Thyroid gland (tissue), 4 donors: ENCODE results near the gene COP1. TPM values are rescaled to one million over a fixed set of nuclear protein-coding genes. Genes with fewer than 3 reads are reported as not detected.

Experiments used
- DNase-seq, 2 donors: peaks; one replicate each; pipeline ENCODE4 v3.0.0-alpha.2; 2019
- H3K27ac ChIP-seq, 3 donors: fragments of 200-600 bp; sonication (generic); 1 replicate in 2 of 3; 2 replicates in 1 of 3; pipeline ENCODE4 v1.5.1; 2016 to 2019; ENCODE audit warnings: mild to moderate bottlenecking in 1 of 3, moderate library complexity in 1 of 3
- H3K27me3 ChIP-seq: fragments of 200-600 bp; sonication (generic); one replicate; pipeline ENCODE4 v1.5.1; 2019
- H3K36me3 ChIP-seq, 2 donors: fragments of 200-600 bp; sonication (generic); one replicate each; pipeline ENCODE4 v1.5.1; 2016 to 2019
- H3K4me1 ChIP-seq, 2 donors: fragments of 200-600 bp; sonication (generic); one replicate each; pipeline ENCODE4 v1.5.1; 2017 to 2019
- H3K4me3 ChIP-seq, 3 donors: fragments of 200-600 bp; sonication (generic); replicated peaks in 1 of 3; 1 replicate in 2 of 3; 2 replicates in 1 of 3; pipeline ENCODE4 v1.5.1; 2016; ENCODE audit warnings: mild to moderate bottlenecking in 1 of 3
- H3K9me3 ChIP-seq: fragments of 200-600 bp; sonication (generic); one replicate; pipeline ENCODE4 v1.5.1; 2017
- POLR2A ChIP-seq, 2 donors: fragments of 450-650 bp; IDR thresholded peaks; one replicate each; pipeline ENCODE4 v1.6.1; 2017; ENCODE audit warnings: antibody characterized with exemption in 2 of 2, mild to moderate bottlenecking in 2 of 2, moderate library complexity in 1 of 2
- WGBS, 2 donors: methylation state at CpG; one replicate each; pipeline ENCODE4 v1.1.5; 2017; 5-methylcytosine and 5-hydroxymethylcytosine counted together
- intact Hi-C: fragments of 100-400 bp; cut with DNase I; formaldehyde crosslinking; loops from one replicate; pipeline ENCODE4 v1.15.1; 2023
- total RNA-seq, 4 donors: library from RNA; depleted of rRNA; stranded (reverse); fragments of >200 nt; gene quantifications; one replicate each; pipeline ENCODE4 v1.2.3, GENCODE V29; 2016
- TF ChIP-seq, protein P1 (sequence below), 6 experiments: fragments of 200-600 bp in 3 of 6; fragments of 450-650 bp in 3 of 6; sonication (generic) in 3 of 6; IDR thresholded peaks; one replicate each; pipeline ENCODE4 v1.5.1; 2016 to 2019; ENCODE audit warnings: antibody characterized with exemption in 6 of 6, mild to moderate bottlenecking in 2 of 6, inconsistent platforms in 1 of 6, moderate library complexity in 1 of 6

The COP1 gene
- total RNA-seq, 4 donors from 2014 or later, result 67.8 to 116 (median 78.5) TPM

DNA sequence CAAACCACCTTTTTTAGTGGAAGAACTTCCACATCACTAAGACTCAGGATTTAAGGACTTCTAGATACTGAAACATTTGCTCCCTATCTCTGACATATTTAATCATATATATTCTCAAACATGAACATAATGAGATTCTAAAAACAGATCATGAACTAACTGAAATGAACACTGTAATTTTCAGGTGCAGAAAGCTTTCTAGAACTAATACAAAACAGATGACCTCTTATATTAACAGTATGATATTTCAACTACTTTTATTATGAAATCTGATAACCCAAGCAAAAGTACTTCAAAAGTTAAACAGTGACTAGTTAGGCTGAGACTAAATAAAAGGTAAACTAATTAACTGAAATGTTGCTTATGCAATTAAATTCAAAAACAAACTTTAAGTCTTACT, 157.5 kb downstream of the COP1 start:
- no peak for DNase-seq
- H3K27me3 ChIP-seq, result no peaks in the 10 kb centered on the region
- no peak for TF ChIP-seq POLR2A (IDR thresholded peaks at IDR 0.05)
- TF ChIP-seq, protein P1, sequence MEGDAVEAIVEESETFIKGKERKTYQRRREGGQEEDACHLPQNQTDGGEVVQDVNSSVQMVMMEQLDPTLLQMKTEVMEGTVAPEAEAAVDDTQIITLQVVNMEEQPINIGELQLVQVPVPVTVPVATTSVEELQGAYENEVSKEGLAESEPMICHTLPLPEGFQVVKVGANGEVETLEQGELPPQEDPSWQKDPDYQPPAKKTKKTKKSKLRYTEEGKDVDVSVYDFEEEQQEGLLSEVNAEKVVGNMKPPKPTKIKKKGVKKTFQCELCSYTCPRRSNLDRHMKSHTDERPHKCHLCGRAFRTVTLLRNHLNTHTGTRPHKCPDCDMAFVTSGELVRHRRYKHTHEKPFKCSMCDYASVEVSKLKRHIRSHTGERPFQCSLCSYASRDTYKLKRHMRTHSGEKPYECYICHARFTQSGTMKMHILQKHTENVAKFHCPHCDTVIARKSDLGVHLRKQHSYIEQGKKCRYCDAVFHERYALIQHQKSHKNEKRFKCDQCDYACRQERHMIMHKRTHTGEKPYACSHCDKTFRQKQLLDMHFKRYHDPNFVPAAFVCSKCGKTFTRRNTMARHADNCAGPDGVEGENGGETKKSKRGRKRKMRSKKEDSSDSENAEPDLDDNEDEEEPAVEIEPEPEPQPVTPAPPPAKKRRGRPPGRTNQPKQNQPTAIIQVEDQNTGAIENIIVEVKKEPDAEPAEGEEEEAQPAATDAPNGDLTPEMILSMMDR (IDR thresholded peaks at IDR 0.05), result no peak
- no peak overlapping the region for H3K4me3 ChIP-seq
- H3K27ac ChIP-seq, result no peak overlapping the region
- no peaks in the 10 kb centered on the region for H3K36me3 ChIP-seq
- intact Hi-C loops, result no loop called here
- H3K4me1 ChIP-seq, result no peaks in the 10 kb centered on the region
- H3K9me3 ChIP-seq, result no peaks in the 10 kb centered on the region

DNA sequence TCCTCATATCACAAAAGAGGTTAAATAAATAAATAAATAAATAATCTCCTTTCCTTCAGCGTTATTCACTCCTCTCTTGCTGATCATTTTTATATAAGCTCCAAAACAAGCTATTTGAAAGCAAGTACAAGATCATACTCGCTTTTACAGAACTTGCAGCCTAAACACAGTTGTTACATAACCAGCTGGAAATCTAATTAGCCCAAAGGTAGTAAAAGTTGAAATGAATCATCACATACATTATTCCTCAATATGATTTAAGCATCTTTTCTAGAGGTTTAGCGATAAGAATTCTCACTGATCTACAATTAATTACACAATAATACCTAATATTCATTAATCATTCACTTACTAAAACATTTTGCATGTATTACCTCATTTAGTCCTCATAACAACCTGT, 160.2 kb downstream of the COP1 start:
- H3K36me3 ChIP-seq, result peaks cover 1 to 7% of the 10 kb centered on the region in 2 donors
- intact Hi-C loops, result no loop called here
- 98 to 99% methylated on average over 3 of the region's 3 CpGs for WGBS, 2 donors

DNA sequence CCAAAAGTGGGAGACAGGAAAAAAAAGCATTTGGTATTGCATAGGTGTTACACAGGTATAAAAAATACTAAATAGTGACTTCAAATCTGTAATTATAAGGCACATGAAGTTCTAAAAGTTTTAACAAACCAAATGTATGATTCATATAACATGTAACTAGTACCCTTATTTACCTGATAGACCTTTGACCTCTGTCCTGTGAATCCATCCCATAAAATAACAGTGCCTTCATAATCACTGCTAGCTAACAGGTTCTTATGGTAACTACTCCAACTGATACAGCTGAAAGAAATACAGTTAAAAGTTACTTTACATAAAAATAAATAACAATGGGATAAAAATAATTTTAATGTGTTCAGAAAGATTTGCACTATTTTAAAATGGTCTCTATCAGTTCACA, 163.5 kb downstream of the COP1 start:
- H3K4me1 ChIP-seq, result no peaks in the 10 kb centered on the region
- intact Hi-C loops, result no loop called here
- DNase-seq, result no peak
- TF ChIP-seq, protein P1 (IDR thresholded peaks at IDR 0.05), result no peak
- TF ChIP-seq POLR2A (IDR thresholded peaks at IDR 0.05), result no peak
- peaks cover 4 to 12% of the 10 kb centered on the region in 2 donors for H3K36me3 ChIP-seq
- H3K4me3 ChIP-seq, result no peak overlapping the region
- no peaks in the 10 kb centered on the region for H3K9me3 ChIP-seq
- H3K27ac ChIP-seq, result no peak overlapping the region
- H3K27me3 ChIP-seq, result no peaks in the 10 kb centered on the region

More for the DNA sequence above, 160.2 kb downstream of the COP1 start:
- no peaks in the 10 kb centered on the region for H3K27me3 ChIP-seq
- no peak overlapping the region for H3K4me3 ChIP-seq
- TF ChIP-seq POLR2A (IDR thresholded peaks at IDR 0.05), result no peak
- TF ChIP-seq, protein P1 (IDR thresholded peaks at IDR 0.05), result no peak
- H3K4me1 ChIP-seq, result no peaks in the 10 kb centered on the region
- no peak for DNase-seq
- H3K9me3 ChIP-seq, result no peaks in the 10 kb centered on the region
- H3K27ac ChIP-seq, result no peak overlapping the region

DNA sequence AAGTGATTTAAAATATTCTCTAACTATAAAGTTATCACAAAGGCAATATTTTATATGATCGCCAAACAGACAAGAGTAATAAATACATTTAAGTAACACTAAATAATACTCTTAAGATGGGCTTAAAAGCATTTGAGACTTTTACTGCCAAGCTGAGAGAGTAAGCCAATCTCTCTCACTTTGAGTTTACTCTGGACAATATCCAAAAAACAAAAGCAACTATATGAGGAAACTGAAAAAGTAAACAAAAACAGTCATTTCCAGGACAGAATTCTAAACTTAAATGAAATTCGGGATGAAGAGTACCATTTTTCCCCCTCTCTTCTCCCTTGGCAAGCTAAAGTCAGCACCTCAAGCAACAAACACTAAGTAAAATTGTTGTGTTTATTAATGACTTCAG, 173.2 kb downstream of the COP1 start:
- 65 to 67% methylated on average over 2 of the region's 2 CpGs for WGBS, 2 donors
- TF ChIP-seq, protein P1 (IDR thresholded peaks at IDR 0.05), result no peak
- TF ChIP-seq POLR2A (IDR thresholded peaks at IDR 0.05), result no peak

DNA sequence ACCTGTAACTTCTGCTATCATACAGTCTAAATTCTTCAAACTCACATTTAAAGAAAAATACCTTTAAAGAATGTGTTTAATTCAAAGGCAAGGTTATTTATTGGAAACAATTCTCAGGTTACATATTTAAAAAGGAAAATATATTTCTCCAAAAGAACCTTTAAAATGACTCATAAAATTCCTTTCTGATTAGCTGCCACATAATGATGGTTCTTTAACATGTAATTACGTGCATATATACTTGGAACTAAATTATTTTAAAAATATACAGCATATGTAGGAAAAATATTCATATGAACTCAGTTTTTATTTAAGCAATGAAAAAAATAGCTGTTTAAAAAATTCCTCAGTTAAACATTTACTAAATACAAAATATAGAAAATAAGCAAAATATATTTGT, 173.6 kb downstream of the COP1 start:
- H3K4me1 ChIP-seq, result no peaks in the 10 kb centered on the region

More for the DNA sequence above, 173.2 kb downstream of the COP1 start:
- no peak overlapping the region for H3K4me3 ChIP-seq
- intact Hi-C loops, result no loop called here
- no peaks in the 10 kb centered on the region for H3K27me3 ChIP-seq
- no peak for DNase-seq
- no peak overlapping the region for H3K27ac ChIP-seq
- no peaks in the 10 kb centered on the region for H3K4me1 ChIP-seq
- peaks cover 0 to 3% of the 10 kb centered on the region in 2 donors for H3K36me3 ChIP-seq
- no peaks in the 10 kb centered on the region for H3K9me3 ChIP-seq

More for the DNA sequence above, 173.6 kb downstream of the COP1 start:
- intact Hi-C loops, result no loop called here
- no peaks in the 10 kb centered on the region for H3K9me3 ChIP-seq
- no peak for TF ChIP-seq POLR2A (IDR thresholded peaks at IDR 0.05)
- TF ChIP-seq, protein P1 (IDR thresholded peaks at IDR 0.05), result no peak
- WGBS, 2 donors, result 88% methylated on average over 1 of the region's 1 CpG
- no peak for DNase-seq
- H3K36me3 ChIP-seq, result peaks cover 0 to 2% of the 10 kb centered on the region in 2 donors
- no peak overlapping the region for H3K27ac ChIP-seq
- no peaks in the 10 kb centered on the region for H3K27me3 ChIP-seq
- H3K4me3 ChIP-seq, result no peak overlapping the region
